Body of pancreas (tissue), 4 donors: ENCODE measurements around the gene MUC5B. TPM values are rescaled to one million over a fixed set of nuclear protein-coding genes. Genes with fewer than 3 reads are reported as not detected.
"Not testable (repeated sequence)": the region's sequence is repeated elsewhere in the genome, so short reads cannot be mapped to it uniquely, and the experiment has no call there.

Source experiments
- ATAC-seq: fragments of 150-250 bp; one replicate; pipeline ENCODE4 v1.9.1; 2016
- DNase-seq, 4 donors: peaks; one replicate each; pipeline ENCODE4 v3.0.0-alpha.2; 2019
- H3K27ac ChIP-seq, 4 donors: fragments of 200-600 bp; sonication (generic); 1 replicate in 3 of 4; 2 replicates in 1 of 4; pipeline versions ENCODE4 v1.5.1 to v1.6.1; 2016 to 2019; ENCODE audit warnings: mild to moderate bottlenecking in 1 of 4, mixed read lengths in 1 of 4, moderate library complexity in 1 of 4
- H3K27me3 ChIP-seq, 2 donors: fragments of 200-600 bp; sonication (generic); one replicate each; pipeline ENCODE4 v1.6.0; 2016; ENCODE audit warnings: mild to moderate bottlenecking in 1 of 2
- H3K36me3 ChIP-seq, 2 donors: fragments of 200-600 bp; sonication (generic); replicated peaks in 1 of 2; 2 replicates each; pipeline ENCODE4 v1.5.1; 2016; ENCODE audit warnings: low read depth in 2 of 2; ENCODE audit not compliant: insufficient read depth in 1 of 2
- H3K4me1 ChIP-seq: fragments of 200-600 bp; sonication (generic); one replicate; pipeline ENCODE4 v1.6.0; 2016
- H3K4me3 ChIP-seq, 2 donors: fragments of 200-600 bp; sonication (generic); 1 replicate in 1 of 2; 2 replicates in 1 of 2; pipeline ENCODE4 v1.5.1; 2016 to 2019
- H3K9me3 ChIP-seq, 3 donors: fragments of 200-600 bp; sonication (generic); 1 replicate in 2 of 3; 2 replicates in 1 of 3; pipeline ENCODE4 v1.5.1; 2016
- POLR2A ChIP-seq, 3 donors: fragments of 450-650 bp; IDR thresholded peaks; one replicate each; pipeline ENCODE4 v1.6.1; 2016; ENCODE audit warnings: antibody characterized with exemption in 3 of 3, mild to moderate bottlenecking in 2 of 3
- WGBS, 2 donors: methylation state at CpG; one replicate each; pipeline ENCODE4 v1.1.5; 2017; 5-methylcytosine and 5-hydroxymethylcytosine counted together
- intact Hi-C: fragments of 100-400 bp; cut with DNase I; formaldehyde crosslinking; loops from one replicate; pipeline ENCODE4 v1.15.1; 2023
- total RNA-seq, 2 donors: library from RNA; depleted of rRNA; stranded (reverse); fragments of >200 nt; gene quantifications; one replicate each; pipeline ENCODE4 v1.1.0, GENCODE V29; 2016
- TF ChIP-seq, protein P1 (sequence below), 7 experiments: fragments of 450-650 bp in 4 of 7; fragments of 200-600 bp in 3 of 7; sonication (generic) in 3 of 7; IDR thresholded peaks; one replicate each; pipeline ENCODE4 v1.5.1; 2016 to 2019; ENCODE audit warnings: antibody characterized with exemption in 7 of 7

The MUC5B gene
- total RNA-seq, 2 donors from 2014 or later, result 4.6 to 11.4 TPM

DNA sequence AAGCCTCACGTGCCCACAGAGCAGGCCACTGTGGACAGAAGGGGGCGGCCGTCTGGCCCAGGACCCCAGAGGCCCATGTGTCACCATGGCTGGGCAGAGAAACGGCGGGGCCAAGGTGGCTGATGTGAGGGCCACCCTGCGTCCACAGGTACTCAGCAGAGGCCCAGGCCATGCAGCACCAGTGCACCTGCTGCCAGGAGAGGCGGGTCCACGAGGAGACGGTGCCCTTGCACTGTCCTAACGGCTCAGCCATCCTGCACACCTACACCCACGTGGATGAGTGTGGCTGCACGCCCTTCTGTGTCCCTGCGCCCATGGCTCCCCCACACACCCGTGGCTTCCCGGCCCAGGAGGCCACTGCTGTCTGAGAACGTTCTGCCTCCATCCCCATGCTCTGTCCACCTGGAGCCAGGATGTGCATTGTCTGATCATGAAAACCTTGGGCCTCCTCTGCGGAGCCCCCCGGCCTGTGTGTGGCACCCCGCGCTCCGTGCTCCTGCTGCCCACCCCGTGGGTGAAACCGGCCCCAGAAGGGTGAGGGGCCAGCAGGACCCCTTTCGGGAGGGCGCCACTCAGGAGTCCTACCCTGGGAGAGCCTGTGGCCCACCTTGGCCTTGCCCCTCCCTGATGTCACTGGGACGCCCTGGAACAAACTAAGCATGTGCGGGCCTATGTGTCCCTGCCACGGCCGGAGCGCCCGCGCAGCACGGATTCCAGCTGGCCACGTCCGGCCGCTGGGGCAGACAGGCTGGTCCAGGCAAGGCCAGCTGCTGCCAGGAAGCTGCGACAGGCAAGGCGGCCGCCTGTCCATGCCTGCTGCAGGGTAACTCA lies 38.6 kb downstream of the MUC5B start:
- Histone ChIP-seq H3K4me3 (no peak overlapping the region), H3K27ac (no peak overlapping the region), H3K27me3 (no peaks in the 10 kb centered on the region), H3K9me3 (no peaks in the 10 kb centered on the region), H3K36me3 (no peaks in the 10 kb centered on the region), H3K4me1 (peaks cover 14% of the 10 kb centered on the region)
- ATAC-seq (no peak), DNase-seq (no peak)
- no peak for TF ChIP-seq POLR2A (IDR thresholded peaks at IDR 0.05)
- TF ChIP-seq, protein P1, sequence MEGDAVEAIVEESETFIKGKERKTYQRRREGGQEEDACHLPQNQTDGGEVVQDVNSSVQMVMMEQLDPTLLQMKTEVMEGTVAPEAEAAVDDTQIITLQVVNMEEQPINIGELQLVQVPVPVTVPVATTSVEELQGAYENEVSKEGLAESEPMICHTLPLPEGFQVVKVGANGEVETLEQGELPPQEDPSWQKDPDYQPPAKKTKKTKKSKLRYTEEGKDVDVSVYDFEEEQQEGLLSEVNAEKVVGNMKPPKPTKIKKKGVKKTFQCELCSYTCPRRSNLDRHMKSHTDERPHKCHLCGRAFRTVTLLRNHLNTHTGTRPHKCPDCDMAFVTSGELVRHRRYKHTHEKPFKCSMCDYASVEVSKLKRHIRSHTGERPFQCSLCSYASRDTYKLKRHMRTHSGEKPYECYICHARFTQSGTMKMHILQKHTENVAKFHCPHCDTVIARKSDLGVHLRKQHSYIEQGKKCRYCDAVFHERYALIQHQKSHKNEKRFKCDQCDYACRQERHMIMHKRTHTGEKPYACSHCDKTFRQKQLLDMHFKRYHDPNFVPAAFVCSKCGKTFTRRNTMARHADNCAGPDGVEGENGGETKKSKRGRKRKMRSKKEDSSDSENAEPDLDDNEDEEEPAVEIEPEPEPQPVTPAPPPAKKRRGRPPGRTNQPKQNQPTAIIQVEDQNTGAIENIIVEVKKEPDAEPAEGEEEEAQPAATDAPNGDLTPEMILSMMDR (IDR thresholded peaks at IDR 0.05), result no peak
- 85 to 88% methylated on average over 13 to 34 of the region's 39 CpGs for WGBS, 2 donors
- intact Hi-C loops, result no loop called here

DNA sequence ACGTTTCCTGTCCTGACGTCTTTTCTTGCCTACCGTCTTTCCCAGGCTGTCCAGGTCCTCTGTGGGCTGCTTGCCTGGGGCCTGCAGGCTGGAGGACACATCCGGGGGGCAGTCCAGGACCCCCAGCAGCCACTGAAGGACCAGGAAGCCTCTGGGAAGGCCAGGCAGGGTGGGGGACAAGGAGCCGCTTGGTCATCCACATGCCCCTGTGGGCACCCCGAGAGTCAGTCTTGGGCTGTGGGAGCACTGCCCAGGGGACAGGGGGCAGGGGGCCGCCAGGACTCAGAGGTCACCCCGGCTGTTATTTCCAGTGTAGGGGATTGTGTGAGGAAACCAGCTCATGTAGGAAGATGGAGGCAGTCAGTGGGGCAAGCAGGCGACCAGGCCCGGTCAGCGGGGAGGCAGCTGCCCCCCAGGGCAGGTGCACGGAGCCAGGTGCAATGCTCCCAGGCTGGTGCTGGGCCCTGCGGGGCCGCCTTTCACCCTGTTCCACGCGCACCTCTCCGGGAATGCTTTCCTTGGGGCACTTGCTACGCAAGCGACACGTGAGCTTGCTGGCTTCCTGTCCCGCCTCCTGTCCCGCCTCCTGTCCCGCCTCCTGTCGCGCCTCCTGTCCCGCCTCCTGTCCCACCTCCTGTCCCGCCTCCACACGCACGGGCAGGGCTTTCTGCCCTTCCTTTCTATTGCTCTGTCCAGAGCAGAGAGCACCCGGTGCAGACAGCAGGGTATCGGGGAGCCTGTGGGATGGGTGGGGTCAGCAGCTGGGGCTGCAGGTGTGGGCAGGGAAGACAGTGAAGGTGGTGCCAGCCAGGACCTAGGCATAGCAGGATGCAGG lies 39.5 kb downstream of the MUC5B start:
- no peaks in the 10 kb centered on the region for H3K36me3 ChIP-seq
- TF ChIP-seq, protein P1 (IDR thresholded peaks at IDR 0.05), result no peak
- peak; percentile 11 to 76 (median 64) for TF ChIP-seq POLR2A (IDR thresholded peaks at IDR 0.05)
- no peaks in the 10 kb centered on the region for H3K9me3 ChIP-seq
- peak overlapping the region; percentile 18 to 82 (median 62) for H3K27ac ChIP-seq
- H3K4me3 ChIP-seq, result no peak overlapping the region
- intact Hi-C loops, result no loop called here
- peak; percentile 95 for ATAC-seq
- WGBS, 2 donors, result 11 to 13% methylated on average over 29 to 31 of the region's 31 CpGs
- peak; percentile 94 to 96 (median 96) for DNase-seq
- H3K4me1 ChIP-seq, result peaks cover 14% of the 10 kb centered on the region
- H3K27me3 ChIP-seq, result no peaks in the 10 kb centered on the region

DNA sequence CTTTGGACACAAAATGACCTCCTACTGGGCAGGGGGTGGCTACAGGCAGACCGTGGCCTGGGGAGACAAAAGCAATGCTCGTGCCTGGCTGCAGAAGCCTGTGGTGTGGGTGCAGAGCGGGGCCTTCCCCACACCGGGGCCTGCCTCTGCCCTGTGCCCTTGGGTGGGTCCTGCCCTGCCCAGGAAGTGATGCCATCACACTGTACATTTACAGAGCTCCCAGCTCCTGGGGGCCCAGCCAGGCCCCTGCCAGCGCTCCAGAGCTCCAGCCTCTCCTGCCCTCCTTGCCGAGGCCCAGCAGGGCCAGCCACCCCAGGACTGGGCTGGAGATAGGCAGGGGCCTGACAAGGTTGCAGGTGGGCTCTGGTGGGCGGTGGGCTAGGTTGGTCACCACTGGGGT lies 40.1 kb downstream of the MUC5B start:
- peak overlapping the region in 3 of 4 donors; percentile 54 to 82 (median 59) for H3K27ac ChIP-seq
- no peak overlapping the region for H3K4me3 ChIP-seq
- TF ChIP-seq POLR2A (IDR thresholded peaks at IDR 0.05), result no peak
- TF ChIP-seq, protein P1 (IDR thresholded peaks at IDR 0.05), result no peak
- H3K36me3 ChIP-seq, result no peaks in the 10 kb centered on the region
- no peak for DNase-seq
- 0 to 42% methylated on average over 3 to 5 of the region's 7 CpGs for WGBS, 2 donors
- H3K9me3 ChIP-seq, result no peaks in the 10 kb centered on the region
- peaks cover 14% of the 10 kb centered on the region for H3K4me1 ChIP-seq
- intact Hi-C loops, result no loop called here
- ATAC-seq, result no peak
- no peaks in the 10 kb centered on the region for H3K27me3 ChIP-seq

DNA sequence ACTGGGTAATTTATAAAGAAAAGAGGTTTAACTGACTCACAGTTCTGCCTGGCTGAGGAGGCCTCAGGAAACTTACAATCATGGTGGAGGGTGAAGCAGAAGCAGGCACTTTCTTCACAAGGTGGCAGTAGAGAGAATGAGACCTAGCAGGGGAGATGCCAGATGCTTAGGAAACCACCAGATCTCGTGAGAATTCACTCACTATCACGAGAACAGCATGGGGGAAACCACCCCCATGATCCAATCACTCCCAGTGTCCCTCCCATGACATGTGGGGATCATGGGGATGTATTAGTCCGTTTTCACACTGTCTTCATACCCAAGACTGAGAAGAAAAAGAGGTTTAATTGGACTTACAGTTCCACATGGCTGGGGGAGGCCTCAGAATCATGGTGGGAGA lies 41.6 kb downstream of the MUC5B start:
- H3K4me3 ChIP-seq, H3K36me3 ChIP-seq, intact Hi-C loops, H3K9me3 ChIP-seq, H3K27me3 ChIP-seq: not testable (repeated sequence)
- DNase-seq (peak; percentile 42 to 60 (median 49)), ATAC-seq (peak; percentile 31)
- TF ChIP-seq, protein P1 (IDR thresholded peaks at IDR 0.05), result peak in 6 of 7 experiments; percentile 39 to 62 (median 55)
- H3K4me1 ChIP-seq, result peaks cover 14% of the 10 kb centered on the region
- H3K27ac ChIP-seq, result peak overlapping the region in 1 of 4 donors; percentile 9
- 27 to 33% methylated on average over 3 of the region's 3 CpGs for WGBS, 2 donors

DNA sequence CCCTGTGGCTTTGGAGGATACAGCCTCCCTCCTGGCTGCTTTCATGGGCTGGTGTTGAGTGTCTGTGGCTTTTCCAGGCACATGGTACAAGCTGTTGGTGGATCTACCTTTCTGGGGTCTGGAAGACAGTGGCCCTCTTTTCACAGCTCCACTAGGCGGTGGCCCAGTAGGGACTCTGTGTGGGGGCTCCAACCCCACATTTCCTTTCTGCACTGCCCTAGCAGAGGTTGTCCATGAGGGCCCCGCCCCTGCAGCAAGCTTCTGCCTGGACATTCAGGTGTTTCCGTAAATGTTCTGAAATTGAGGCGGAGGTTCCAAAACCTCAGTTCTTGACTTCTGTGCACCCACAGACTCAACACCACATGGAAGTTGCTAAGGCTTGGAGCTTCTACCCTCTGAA lies 42.6 kb downstream of the MUC5B start:
- H3K27me3 ChIP-seq, H3K9me3 ChIP-seq, H3K4me3 ChIP-seq, H3K27ac ChIP-seq, H3K36me3 ChIP-seq, ATAC-seq, intact Hi-C loops, DNase-seq: not testable (repeated sequence)
- WGBS, 2 donors, result 95 to 100% methylated on average over 2 to 3 of the region's 4 CpGs
- H3K4me1 ChIP-seq, result peaks cover 14% of the 10 kb centered on the region

DNA sequence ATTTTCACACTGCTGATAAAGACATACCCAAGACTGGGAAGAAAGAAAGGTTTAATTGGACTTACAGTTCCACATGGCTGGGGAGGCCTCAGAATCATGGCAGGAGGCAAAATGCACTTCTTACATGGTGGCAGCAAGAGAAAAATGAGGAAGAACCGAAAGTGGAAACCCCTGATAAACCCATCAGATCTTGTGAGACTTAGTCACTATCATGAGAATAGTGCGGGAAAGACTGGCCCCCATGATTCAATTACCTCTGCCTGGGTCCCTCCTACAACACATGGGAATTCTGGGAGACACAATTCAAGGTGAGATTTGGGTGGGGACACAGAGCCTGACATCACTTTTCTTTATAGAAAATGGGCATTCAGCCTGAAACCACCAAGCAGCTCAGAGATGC lies 44.1 kb downstream of the MUC5B start:
- DNase-seq, H3K36me3 ChIP-seq, H3K9me3 ChIP-seq, H3K27me3 ChIP-seq, ATAC-seq, intact Hi-C loops, H3K4me3 ChIP-seq: not testable (repeated sequence)
- WGBS, 2 donors, result 70 to 80% methylated on average over 2 of the region's 2 CpGs
- Histone ChIP-seq H3K27ac (peak overlapping the region in 1 of 4 donors; percentile 38), H3K4me1 (peaks cover 11% of the 10 kb centered on the region)
